Adrenal gland (tissue), 5 donors: ENCODE data around the gene KCNC1.

Experiments used
- CTCF ChIP-seq, 6 experiments: fragments of 450-650 bp in 4 of 6; fragments of 200-600 bp in 2 of 6; sonication (generic) in 1 of 6; IDR thresholded peaks; 1 replicate in 5 of 6; 2 replicates in 1 of 6; pipeline versions ENCODE4 v1.5.1 to v1.8.0; 2016 to 2021; ENCODE audit warnings: antibody characterized with exemption in 6 of 6, mild to moderate bottlenecking in 2 of 6, moderate library complexity in 1 of 6
- POLR2A ChIP-seq, 2 donors: fragments of 450-650 bp; IDR thresholded peaks; one replicate each; pipeline ENCODE4 v1.6.1; 2017; ENCODE audit warnings: antibody characterized with exemption in 2 of 2, mild to moderate bottlenecking in 2 of 2, moderate library complexity in 1 of 2
- donor health status: DM: no; HTN: no; CAD: no.

GRCh38 chr11:17790453-17790852 is 55.9 kb downstream of the KCNC1 start:
- TF ChIP-seq CTCF (IDR thresholded peaks at IDR 0.05) (no peak), POLR2A (IDR thresholded peaks at IDR 0.05) (no peak)
